Hepatocyte (in vitro differentiated cells): ENCODE measurements around the gene PTPN14.

Source experiments
- EZH2 ChIP-seq: fragments of 200-600 bp; sonication (generic); IDR thresholded peaks from 2 replicates; pipeline ENCODE4 v1.6.1; 2016; ENCODE audit warnings: antibody characterized with exemption, mild to moderate bottlenecking, borderline replicate concordance
- TF ChIP-seq, protein P1 (sequence below): fragments of 200-600 bp; sonication (generic); IDR thresholded peaks from 2 replicates; pipeline ENCODE4 v1.5.1; 2016; ENCODE audit warnings: antibody characterized with exemption, mild to moderate bottlenecking; ENCODE audit not compliant: poor library complexity

GRCh38 chr1:214337511-214337910, 213.9 kb downstream of the PTPN14 start:
- TF ChIP-seq, protein P1, sequence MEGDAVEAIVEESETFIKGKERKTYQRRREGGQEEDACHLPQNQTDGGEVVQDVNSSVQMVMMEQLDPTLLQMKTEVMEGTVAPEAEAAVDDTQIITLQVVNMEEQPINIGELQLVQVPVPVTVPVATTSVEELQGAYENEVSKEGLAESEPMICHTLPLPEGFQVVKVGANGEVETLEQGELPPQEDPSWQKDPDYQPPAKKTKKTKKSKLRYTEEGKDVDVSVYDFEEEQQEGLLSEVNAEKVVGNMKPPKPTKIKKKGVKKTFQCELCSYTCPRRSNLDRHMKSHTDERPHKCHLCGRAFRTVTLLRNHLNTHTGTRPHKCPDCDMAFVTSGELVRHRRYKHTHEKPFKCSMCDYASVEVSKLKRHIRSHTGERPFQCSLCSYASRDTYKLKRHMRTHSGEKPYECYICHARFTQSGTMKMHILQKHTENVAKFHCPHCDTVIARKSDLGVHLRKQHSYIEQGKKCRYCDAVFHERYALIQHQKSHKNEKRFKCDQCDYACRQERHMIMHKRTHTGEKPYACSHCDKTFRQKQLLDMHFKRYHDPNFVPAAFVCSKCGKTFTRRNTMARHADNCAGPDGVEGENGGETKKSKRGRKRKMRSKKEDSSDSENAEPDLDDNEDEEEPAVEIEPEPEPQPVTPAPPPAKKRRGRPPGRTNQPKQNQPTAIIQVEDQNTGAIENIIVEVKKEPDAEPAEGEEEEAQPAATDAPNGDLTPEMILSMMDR: no peak
- TF ChIP-seq EZH2: no peak
